ENCODE data around the gene TBC1D14. TPM values are rescaled to one million over a fixed set of nuclear protein-coding genes. Genes with fewer than 3 reads are reported as not detected.
"Not testable (repeated sequence)": the region's sequence is repeated elsewhere in the genome, so short reads cannot be mapped to it uniquely, and the experiment has no call there.

The TBC1D14 gene
- total RNA-seq, 1 experiment from 2014 or later, result 35.2 TPM

- Histone ChIP-seq H3K79me2 (ENCODE audit: low read length) (no peaks in the 10 kb centered on the region), H3K27ac (ENCODE audit: low read length) (no peak overlapping the region), H2AFZ (ENCODE audit: low read length) (no peak overlapping the region), H3K27me3 (ENCODE audit: low read length) (no peaks in the 10 kb centered on the region), H3K4me2 (ENCODE audit: low read depth, low read length, poor library complexity, severe bottlenecking) (no peak overlapping the region), H3K9ac (ENCODE audit: low read length) (no peak overlapping the region), H3K4me3 (ENCODE audit: low read length) (no peak overlapping the region), H3K36me3 (ENCODE audit: insufficient read depth, low read length) (no peaks in the 10 kb centered on the region), H3K9me3 (ENCODE audit: low read length) (no peaks in the 10 kb centered on the region), H3K4me1 (ENCODE audit: low read length) (peaks cover 2% of the 10 kb centered on the region; the same call in 1 of the 2 replicates), H3K9me2 (replicated peaks; ENCODE audit: insufficient read depth, low read length) (no peaks in the 10 kb centered on the region), H4K20me1 (ENCODE audit: insufficient read depth, low read depth, low read length) (no peaks in the 10 kb centered on the region)
- no peak for DNase-seq
Observed at GRCh38 chr4:7076696-7077082, 167.1 kb downstream of the TBC1D14 start.

- no peaks in the 10 kb centered on the region for H4K20me1 ChIP-seq (ENCODE audit: insufficient read depth, low read depth, low read length)
- H2AFZ ChIP-seq (ENCODE audit: low read length), result no peak overlapping the region
- no peaks in the 10 kb centered on the region for H3K9me3 ChIP-seq (ENCODE audit: low read length)
- H3K27ac ChIP-seq (ENCODE audit: low read length), result no peak overlapping the region
- peaks cover 2% of the 10 kb centered on the region; the same call in 1 of the 2 replicates for H3K4me1 ChIP-seq (ENCODE audit: low read length)
- H3K4me2 ChIP-seq (ENCODE audit: low read depth, low read length, poor library complexity, severe bottlenecking), result no peak overlapping the region
- H3K79me2 ChIP-seq (ENCODE audit: low read length), result no peaks in the 10 kb centered on the region
- H3K27me3 ChIP-seq (ENCODE audit: low read length), result no peaks in the 10 kb centered on the region
- no peaks in the 10 kb centered on the region for H3K36me3 ChIP-seq (ENCODE audit: insufficient read depth, low read length)
- H3K9me2 ChIP-seq (replicated peaks; ENCODE audit: insufficient read depth, low read length), result no peaks in the 10 kb centered on the region
- no peak for DNase-seq
- H3K9ac ChIP-seq (ENCODE audit: low read length), result no peak overlapping the region
- no peak overlapping the region for H3K4me3 ChIP-seq (ENCODE audit: low read length)
Observed at GRCh38 chr4:7077371-7077770, 167.7 kb downstream of the TBC1D14 start.

DNA sequence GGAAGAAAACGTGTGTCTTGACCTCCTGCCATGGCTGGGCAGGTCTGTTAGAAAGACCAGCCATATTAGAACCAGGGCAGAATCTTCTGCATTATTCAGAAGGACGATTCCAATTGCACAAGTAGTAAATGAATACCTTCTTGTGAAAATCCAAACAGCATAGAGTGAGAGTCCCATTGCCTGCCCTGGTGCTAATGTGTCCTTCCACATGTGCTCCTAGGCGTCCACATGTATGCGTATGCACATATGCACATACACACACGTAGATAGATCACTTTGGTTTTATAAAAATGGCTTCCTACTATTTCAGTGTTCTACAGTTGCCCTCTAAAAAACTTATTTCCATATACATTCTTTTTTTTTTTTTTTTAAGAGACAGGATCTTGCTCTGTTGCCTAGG is 168.4 kb downstream of the TBC1D14 start:
- H3K4me2 ChIP-seq (ENCODE audit: low read depth, low read length, poor library complexity, severe bottlenecking), result no peak overlapping the region
- no peak overlapping the region for H3K9ac ChIP-seq (ENCODE audit: low read length)
- H3K9me2 ChIP-seq (replicated peaks; ENCODE audit: insufficient read depth, low read length), result no peaks in the 10 kb centered on the region
- H3K4me1 ChIP-seq (ENCODE audit: low read length), result peaks cover 2% of the 10 kb centered on the region; the same call in 1 of the 2 replicates
- H3K27ac ChIP-seq (ENCODE audit: low read length), result no peak overlapping the region
- H3K27me3 ChIP-seq (ENCODE audit: low read length), result no peaks in the 10 kb centered on the region
- no peak overlapping the region for H3K4me3 ChIP-seq (ENCODE audit: low read length)
- H3K9me3 ChIP-seq (ENCODE audit: low read length), result no peaks in the 10 kb centered on the region
- H3K79me2 ChIP-seq (ENCODE audit: low read length), result no peaks in the 10 kb centered on the region
- no peak for DNase-seq
- no peaks in the 10 kb centered on the region for H4K20me1 ChIP-seq (ENCODE audit: insufficient read depth, low read depth, low read length)
- H3K36me3 ChIP-seq (ENCODE audit: insufficient read depth, low read length), result no peaks in the 10 kb centered on the region
- no peak overlapping the region for H2AFZ ChIP-seq (ENCODE audit: low read length)

- H3K27ac ChIP-seq (ENCODE audit: low read length); H3K27me3 ChIP-seq (ENCODE audit: low read length); H3K36me3 ChIP-seq (ENCODE audit: insufficient read depth, low read length); H3K9me2 ChIP-seq (replicated peaks; ENCODE audit: insufficient read depth, low read length); H3K4me3 ChIP-seq (ENCODE audit: low read length); H3K9me3 ChIP-seq (ENCODE audit: low read length); H3K9ac ChIP-seq (ENCODE audit: low read length); H4K20me1 ChIP-seq (ENCODE audit: insufficient read depth, low read depth, low read length); H2AFZ ChIP-seq (ENCODE audit: low read length); H3K4me1 ChIP-seq (ENCODE audit: low read length); H3K79me2 ChIP-seq (ENCODE audit: low read length); DNase-seq; H3K4me2 ChIP-seq (ENCODE audit: low read depth, low read length, poor library complexity, severe bottlenecking): not testable (repeated sequence)
Observed at GRCh38 chr4:7079483-7079882, 169.9 kb downstream of the TBC1D14 start.

DNA sequence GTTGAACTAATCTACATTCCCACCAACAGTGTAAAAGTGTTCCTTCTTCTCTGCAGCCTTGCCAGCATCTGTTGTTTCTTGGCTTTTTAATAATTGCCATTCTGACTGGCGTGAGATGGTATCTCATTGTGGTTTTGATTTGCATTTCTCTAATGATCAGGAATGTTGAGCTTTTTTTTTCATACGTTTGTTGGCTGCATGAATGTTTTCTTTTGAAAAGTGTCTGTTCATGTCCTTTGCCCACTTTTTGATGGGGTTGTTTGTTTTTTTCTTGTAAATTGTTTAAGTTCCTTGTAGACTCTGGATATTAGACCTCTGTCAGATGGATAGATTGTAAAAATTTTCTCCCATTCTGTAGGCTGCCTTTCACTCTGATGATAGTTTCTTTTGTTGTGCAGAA is 170.3 kb downstream of the TBC1D14 start:
- not testable (repeated sequence) for H3K27ac ChIP-seq (ENCODE audit: low read length); H3K9ac ChIP-seq (ENCODE audit: low read length)

More for the DNA sequence above, 170.3 kb downstream of the TBC1D14 start:
- not testable (repeated sequence) for H3K9me2 ChIP-seq (replicated peaks; ENCODE audit: insufficient read depth, low read length); H4K20me1 ChIP-seq (ENCODE audit: insufficient read depth, low read depth, low read length); H3K27me3 ChIP-seq (ENCODE audit: low read length); H3K4me1 ChIP-seq (ENCODE audit: low read length); H3K4me2 ChIP-seq (ENCODE audit: low read depth, low read length, poor library complexity, severe bottlenecking); H3K79me2 ChIP-seq (ENCODE audit: low read length); H3K9me3 ChIP-seq (ENCODE audit: low read length); H3K4me3 ChIP-seq (ENCODE audit: low read length); H2AFZ ChIP-seq (ENCODE audit: low read length); H3K36me3 ChIP-seq (ENCODE audit: insufficient read depth, low read length); DNase-seq

Other genes with a start within 250 kb of the TBC1D14 start
- not detected in 2 replicates for gene S100P, start 215.9 kb upstream of the TBC1D14 start, total RNA-seq (2014; rRNA removed; shearing (Covaris generic); ENCODE audit: low replicate concordance)
- 41.9 and 62.3 TPM in 2 replicates for gene MRFAP1L1, start 200.0 kb upstream of the TBC1D14 start, total RNA-seq (2014; rRNA removed; shearing (Covaris generic); ENCODE audit: low replicate concordance)
- gene BLOC1S4, start 193.7 kb upstream of the TBC1D14 start, total RNA-seq (2014; rRNA removed; shearing (Covaris generic); ENCODE audit: low replicate concordance), result 13.9 and 29.1 TPM in 2 replicates
- 10.9 and 11.8 TPM in 2 replicates for gene KIAA0232, start 127.1 kb upstream of the TBC1D14 start, total RNA-seq (2014; rRNA removed; shearing (Covaris generic); ENCODE audit: low replicate concordance)
- gene TADA2B, start 133.5 kb downstream of the TBC1D14 start, total RNA-seq (2014; rRNA removed; shearing (Covaris generic); ENCODE audit: low replicate concordance), result 12.8 and 23.4 TPM in 2 replicates
- 19.4 and 37.4 TPM in 2 replicates for gene GRPEL1, start 158.2 kb downstream of the TBC1D14 start, total RNA-seq (2014; rRNA removed; shearing (Covaris generic); ENCODE audit: low replicate concordance)

Data from Karpas-422 (cell line).